SK-N-SH (cell line): ENCODE measurements around the gene PLAC1. TPM values are rescaled to one million over a fixed set of nuclear protein-coding genes. Genes with fewer than 3 reads are reported as not detected.

Experiments
- polyA plus RNA-seq, 3 experiments: library from polyadenylated mRNA; depleted of rRNA; stranded (reverse); fragments of >200 nt; gene quantifications; 2 replicates each; pipeline ENCODE4 v1.2.3, GENCODE V29; 2012
- small RNA-seq, 7 experiments: library from RNA; depleted of rRNA; stranded (forward); fragments of <200 nt; gene quantifications; one replicate each; pipeline ENCODE3, GENCODE V24; 2012

The PLAC1 gene
- polyA plus RNA-seq, 1 of the 3 experiments (the other 2 are of a cell fraction) = 50.9 TPM

Small RNA genes lying within 50 kb of the gene (small RNA-seq; reads per million reads assigned to genes)
- gene AC004383.1 = 0 reads per million in 7 experiments
- gene MIR450A1 = 10.9 to 562 (median 530) reads per million in 7 experiments
- gene MIR450A2 = 9.0 to 235 (median 150) reads per million in 7 experiments
- 1.1 to 328 (median 150) reads per million in 7 experiments for gene MIR450B
- gene MIR503 = 1,695 to 14,556 (median 12,711) reads per million in 7 experiments
- 45.0 to 2,309 (median 720) reads per million in 7 experiments for gene MIR542

Other genes starting within 250 kb of the PLAC1 start
- gene HPRT1, start 198.3 kb downstream of the PLAC1 start, polyA plus RNA-seq (2012; rRNA removed) = 33.2 and 42.3 TPM in 2 replicates
- 43.6 and 54.5 TPM in 2 replicates for gene PABIR2, start 138.7 kb upstream of the PLAC1 start, polyA plus RNA-seq (2012; rRNA removed)